ENCODE results near the gene PTPRT. TPM values are rescaled to one million over a fixed set of nuclear protein-coding genes. Genes with fewer than 3 reads are reported as not detected.

PTPRT gene
- under 1 TPM in 8 of 9 donors, not detected in 1; 0.06 to 0.34 (median 0.23) TPM for total RNA-seq
- under 1 TPM; 0.05 to 0.16 (median 0.07) TPM for polyA plus RNA-seq
- long read RNA-seq, donor 1, partial matches to known transcripts: 10 of 10 reads
- long read RNA-seq, donor 1, other reads (novel, unspliced or antisense): 0 of 10 reads
- long read RNA-seq, donor 2: 0 reads
- long read RNA-seq, donor 3: 0 reads
- long read RNA-seq, donor 4: 0 reads
- long read RNA-seq, donor 5: 0 reads
- long read RNA-seq, donor 6: 0 reads
- long read RNA-seq, donor 7: 0 reads
- long read RNA-seq, donor 8: 0 reads
- long read RNA-seq, donor 9: 0 reads
- long read RNA-seq, donor 10, partial matches to known transcripts: 17 of 17 reads
- long read RNA-seq, donor 10, other reads (novel, unspliced or antisense): 0 of 17 reads

GRCh38 chr20:43189554-43190331 is at the start of gene PTPRT:
TSS of gene PTPRT (minus strand) at chr20:43189906. CDS start at chr20:43189733, 173 bp downstream.
- Histone ChIP-seq H3K36me3 (replicated peaks in 1 of 2) (no peaks in the 10 kb centered on the region), H3K9me3 (replicated peaks in 1 of 3) (no peaks in the 10 kb centered on the region), H3K4me3 (no peak within 1 kb of the TSS), H3K4me1 (replicated peaks in 1 of 2) (no peaks in the 10 kb centered on the region), H3K27me3 (peaks cover 39% of the 10 kb centered on the region), H3K27ac (no peak within 1 kb of the TSS)
- intact Hi-C loops (cut with DNase I): loop anchor here in 1 of 2 donors (5.0 to 10.0 kb wide), 3 partner anchors 655 to 1452 kb away; no protein-coding TSS in a partner anchor
- 1 to 3% (median 2%) methylated on average over 7 to 115 of the region's 115 CpGs for WGBS, 4 donors
- TF ChIP-seq, protein P1, sequence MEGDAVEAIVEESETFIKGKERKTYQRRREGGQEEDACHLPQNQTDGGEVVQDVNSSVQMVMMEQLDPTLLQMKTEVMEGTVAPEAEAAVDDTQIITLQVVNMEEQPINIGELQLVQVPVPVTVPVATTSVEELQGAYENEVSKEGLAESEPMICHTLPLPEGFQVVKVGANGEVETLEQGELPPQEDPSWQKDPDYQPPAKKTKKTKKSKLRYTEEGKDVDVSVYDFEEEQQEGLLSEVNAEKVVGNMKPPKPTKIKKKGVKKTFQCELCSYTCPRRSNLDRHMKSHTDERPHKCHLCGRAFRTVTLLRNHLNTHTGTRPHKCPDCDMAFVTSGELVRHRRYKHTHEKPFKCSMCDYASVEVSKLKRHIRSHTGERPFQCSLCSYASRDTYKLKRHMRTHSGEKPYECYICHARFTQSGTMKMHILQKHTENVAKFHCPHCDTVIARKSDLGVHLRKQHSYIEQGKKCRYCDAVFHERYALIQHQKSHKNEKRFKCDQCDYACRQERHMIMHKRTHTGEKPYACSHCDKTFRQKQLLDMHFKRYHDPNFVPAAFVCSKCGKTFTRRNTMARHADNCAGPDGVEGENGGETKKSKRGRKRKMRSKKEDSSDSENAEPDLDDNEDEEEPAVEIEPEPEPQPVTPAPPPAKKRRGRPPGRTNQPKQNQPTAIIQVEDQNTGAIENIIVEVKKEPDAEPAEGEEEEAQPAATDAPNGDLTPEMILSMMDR (IDR thresholded peaks at IDR 0.05): no peak
- no peak for TF ChIP-seq POLR2A (IDR thresholded peaks at IDR 0.05)
- DNase-seq: no peak

- Histone ChIP-seq H3K9me3 (replicated peaks in 1 of 3) (no peaks in the 10 kb centered on the region), H3K36me3 (replicated peaks in 1 of 2) (no peaks in the 10 kb centered on the region), H3K27me3 (no peaks in the 10 kb centered on the region), H3K4me1 (replicated peaks in 1 of 2) (no peaks in the 10 kb centered on the region), H3K4me3 (no peak overlapping the region), H3K27ac (no peak overlapping the region)
- no peak for DNase-seq
- WGBS, 4 donors: 52 to 69% (median 58%) methylated on average over 3 of the region's 3 CpGs
- intact Hi-C loops (cut with DNase I): no loop called here
- no peak for TF ChIP-seq POLR2A (IDR thresholded peaks at IDR 0.05)
- TF ChIP-seq, protein P1 (IDR thresholded peaks at IDR 0.05): no peak
These were observed 49.1 kb upstream of the PTPRT start for GRCh38 chr20:43238833-43239232.

GRCh38 chr20:43238266-43238665 is 48.6 kb upstream of the PTPRT start:
- H3K27ac ChIP-seq: no peak overlapping the region
- no peaks in the 10 kb centered on the region for H3K4me1 ChIP-seq (replicated peaks in 1 of 2)
- no peak overlapping the region for H3K4me3 ChIP-seq
- TF ChIP-seq, protein P1 (IDR thresholded peaks at IDR 0.05): no peak
- TF ChIP-seq POLR2A (IDR thresholded peaks at IDR 0.05): no peak
- WGBS, 4 donors: 22 to 44% (median 31%) methylated on average over 5 of the region's 5 CpGs
- DNase-seq: no peak
- no peaks in the 10 kb centered on the region for H3K36me3 ChIP-seq (replicated peaks in 1 of 2)
- no peaks in the 10 kb centered on the region for H3K9me3 ChIP-seq (replicated peaks in 1 of 3)
- intact Hi-C loops (cut with DNase I): no loop called here
- no peaks in the 10 kb centered on the region for H3K27me3 ChIP-seq

DNA sequence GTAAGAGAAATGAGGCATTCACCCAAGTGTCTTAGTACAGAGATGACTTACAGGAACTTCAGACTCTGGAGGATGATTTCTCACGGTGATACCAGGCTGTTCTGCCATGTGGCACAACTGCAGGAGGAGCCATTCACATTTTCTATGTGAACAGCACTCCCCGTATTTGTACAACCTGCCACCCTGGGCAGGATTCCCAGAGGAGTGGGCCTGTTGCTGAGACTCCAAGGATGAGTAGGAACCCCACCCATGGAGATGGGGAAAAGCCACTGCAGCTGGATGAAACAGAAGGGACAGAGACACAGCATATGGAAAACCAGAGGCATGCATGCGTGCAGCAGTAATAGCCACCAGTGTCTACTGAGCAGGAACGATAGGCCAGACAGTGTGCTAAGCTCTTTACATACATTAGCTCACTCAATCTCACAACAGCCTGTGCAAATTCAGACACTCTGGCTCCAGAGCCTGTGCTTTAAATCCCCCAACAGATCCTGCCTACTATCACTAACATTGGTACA is 48.0 kb upstream of the PTPRT start:
- intact Hi-C loops (cut with DNase I): no loop called here
- no peak for TF ChIP-seq POLR2A (IDR thresholded peaks at IDR 0.05)
- TF ChIP-seq, protein P1 (IDR thresholded peaks at IDR 0.05): no peak
- Histone ChIP-seq H3K4me3 (no peak overlapping the region), H3K27me3 (no peaks in the 10 kb centered on the region), H3K9me3 (replicated peaks in 1 of 3) (no peaks in the 10 kb centered on the region), H3K4me1 (replicated peaks in 1 of 2) (no peaks in the 10 kb centered on the region), H3K27ac (no peak overlapping the region), H3K36me3 (replicated peaks in 1 of 2) (no peaks in the 10 kb centered on the region)
- WGBS, 4 donors: 81 to 91% (median 91%) methylated on average over 4 of the region's 4 CpGs
- DNase-seq: no peak
